ENCODE measurements around the gene DDX52. TPM values are rescaled to one million over a fixed set of nuclear protein-coding genes. Genes with fewer than 3 reads are reported as not detected.
"Not testable (repeated sequence)": the region's sequence is repeated elsewhere in the genome, so short reads cannot be mapped to it uniquely, and the experiment has no call there.

Gene DDX52
- total RNA-seq, 6 donors from 2014 or later: 9.0 to 24.9 (median 14.2) TPM

DNA sequence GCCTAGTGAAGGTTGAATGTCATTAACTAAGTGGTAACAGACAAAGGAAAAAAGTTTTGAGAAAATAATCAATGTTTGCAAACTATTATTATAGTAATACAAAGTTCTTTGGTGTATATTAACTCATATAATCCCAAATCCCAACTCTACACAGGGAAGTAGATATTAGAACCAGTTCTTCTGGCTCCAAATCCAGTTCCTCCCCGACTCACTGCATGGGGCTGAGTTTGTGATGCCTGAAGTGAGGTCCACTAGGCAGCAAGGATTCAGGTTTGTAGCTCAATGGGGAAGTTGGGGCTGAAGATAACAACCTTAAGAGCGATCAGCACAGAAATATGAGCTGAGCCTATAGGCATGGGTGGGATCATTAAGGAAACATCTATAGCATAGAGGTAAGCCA is 28.4 kb downstream of the DDX52 start:
- no peaks in the 10 kb centered on the region for H3K9me3 ChIP-seq
- TF ChIP-seq POLR2A (IDR thresholded peaks at IDR 0.05) (no peak), POLR2AphosphoS5 (IDR thresholded peaks at IDR 0.05) (no peak), EP300 (IDR thresholded peaks at IDR 0.05) (no peak)
- TF ChIP-seq, protein P1, sequence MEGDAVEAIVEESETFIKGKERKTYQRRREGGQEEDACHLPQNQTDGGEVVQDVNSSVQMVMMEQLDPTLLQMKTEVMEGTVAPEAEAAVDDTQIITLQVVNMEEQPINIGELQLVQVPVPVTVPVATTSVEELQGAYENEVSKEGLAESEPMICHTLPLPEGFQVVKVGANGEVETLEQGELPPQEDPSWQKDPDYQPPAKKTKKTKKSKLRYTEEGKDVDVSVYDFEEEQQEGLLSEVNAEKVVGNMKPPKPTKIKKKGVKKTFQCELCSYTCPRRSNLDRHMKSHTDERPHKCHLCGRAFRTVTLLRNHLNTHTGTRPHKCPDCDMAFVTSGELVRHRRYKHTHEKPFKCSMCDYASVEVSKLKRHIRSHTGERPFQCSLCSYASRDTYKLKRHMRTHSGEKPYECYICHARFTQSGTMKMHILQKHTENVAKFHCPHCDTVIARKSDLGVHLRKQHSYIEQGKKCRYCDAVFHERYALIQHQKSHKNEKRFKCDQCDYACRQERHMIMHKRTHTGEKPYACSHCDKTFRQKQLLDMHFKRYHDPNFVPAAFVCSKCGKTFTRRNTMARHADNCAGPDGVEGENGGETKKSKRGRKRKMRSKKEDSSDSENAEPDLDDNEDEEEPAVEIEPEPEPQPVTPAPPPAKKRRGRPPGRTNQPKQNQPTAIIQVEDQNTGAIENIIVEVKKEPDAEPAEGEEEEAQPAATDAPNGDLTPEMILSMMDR (IDR thresholded peaks at IDR 0.05): no peak
- no peak for DNase-seq
- WGBS, 2 donors: 92 to 95% methylated on average over 2 of the region's 2 CpGs
- peaks cover 2% of the 10 kb centered on the region in 4 donors for H3K4me1 ChIP-seq
- H3K36me3 ChIP-seq: peaks cover 15 to 67% (median 25%) of the 10 kb centered on the region in 4 donors
- no peak overlapping the region for H3K4me3 ChIP-seq
- no peak for ATAC-seq (ENCODE audit: low FRiP score in 2 of 2)
- H3K27ac ChIP-seq: no peak overlapping the region
- no peaks in the 10 kb centered on the region for H3K27me3 ChIP-seq

DNA sequence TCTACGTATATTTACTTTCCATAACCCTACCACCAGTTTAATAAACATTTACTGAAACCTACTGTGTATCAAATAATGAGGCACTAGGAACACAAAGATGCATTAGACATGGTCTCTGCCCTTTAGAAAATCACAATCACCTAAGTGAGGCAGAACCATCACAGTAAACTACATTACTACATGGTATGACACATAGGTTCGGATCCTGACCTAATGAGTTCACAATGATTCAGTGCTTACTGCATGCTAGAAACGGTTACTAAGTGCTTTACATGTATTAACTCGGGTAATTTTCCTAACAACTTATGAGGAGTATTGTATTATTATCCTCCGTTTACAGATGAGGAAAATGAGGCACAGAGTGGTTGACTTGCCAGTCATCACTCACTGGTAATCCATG is 28.9 kb downstream of the DDX52 start:
- no peaks in the 10 kb centered on the region for H3K27me3 ChIP-seq
- H3K4me3 ChIP-seq: no peak overlapping the region
- 91 to 96% methylated on average over 5 of the region's 5 CpGs for WGBS, 2 donors
- DNase-seq: no peak
- no peak for ATAC-seq (ENCODE audit: low FRiP score in 2 of 2)
- H3K27ac ChIP-seq: no peak overlapping the region
- H3K9me3 ChIP-seq: no peaks in the 10 kb centered on the region
- peaks cover 15 to 63% (median 24%) of the 10 kb centered on the region in 4 donors for H3K36me3 ChIP-seq
- H3K4me1 ChIP-seq: peaks cover 3 to 6% (median 5%) of the 10 kb centered on the region in 4 donors
- no peak for TF ChIP-seq EP300 (IDR thresholded peaks at IDR 0.05)
- TF ChIP-seq, protein P1 (IDR thresholded peaks at IDR 0.05): no peak
- no peak for TF ChIP-seq POLR2A (IDR thresholded peaks at IDR 0.05)
- no peak for TF ChIP-seq POLR2AphosphoS5 (IDR thresholded peaks at IDR 0.05)

DNA sequence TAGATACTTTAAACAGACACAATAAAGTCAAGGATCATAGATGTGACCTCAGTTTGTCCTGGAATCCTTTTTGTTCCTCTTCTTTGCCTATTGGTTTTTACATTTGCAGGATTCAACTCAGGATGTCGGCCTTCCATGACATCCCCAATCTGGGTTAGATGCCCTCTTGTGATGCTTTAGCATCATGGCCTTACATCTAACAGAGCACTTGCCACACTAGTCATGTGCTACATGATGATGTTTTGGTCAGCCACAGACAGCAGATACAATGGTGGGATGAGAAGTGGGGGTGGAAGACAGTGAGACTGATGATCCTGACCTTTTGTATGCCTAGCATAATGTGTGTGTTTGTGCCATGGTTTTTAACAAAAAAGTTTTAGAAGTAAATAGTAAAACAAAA is 32.3 kb downstream of the DDX52 start:
- no peak for TF ChIP-seq POLR2A (IDR thresholded peaks at IDR 0.05)
- no peak for TF ChIP-seq POLR2AphosphoS5 (IDR thresholded peaks at IDR 0.05)
- TF ChIP-seq, protein P1 (IDR thresholded peaks at IDR 0.05): no peak
- no peak for TF ChIP-seq EP300 (IDR thresholded peaks at IDR 0.05)
- peaks cover 14 to 28% (median 24%) of the 10 kb centered on the region in 4 donors for H3K4me1 ChIP-seq
- DNase-seq: no peak
- H3K27ac ChIP-seq: no peak overlapping the region
- WGBS, 2 donors: 90 to 100% methylated on average over 1 of the region's 1 CpG
- no peak overlapping the region for H3K4me3 ChIP-seq
- ATAC-seq (ENCODE audit: low FRiP score in 2 of 2): no peak
- peaks cover 6 to 30% (median 12%) of the 10 kb centered on the region in 4 donors for H3K36me3 ChIP-seq
- H3K27me3 ChIP-seq: no peaks in the 10 kb centered on the region
- no peaks in the 10 kb centered on the region for H3K9me3 ChIP-seq

DNA sequence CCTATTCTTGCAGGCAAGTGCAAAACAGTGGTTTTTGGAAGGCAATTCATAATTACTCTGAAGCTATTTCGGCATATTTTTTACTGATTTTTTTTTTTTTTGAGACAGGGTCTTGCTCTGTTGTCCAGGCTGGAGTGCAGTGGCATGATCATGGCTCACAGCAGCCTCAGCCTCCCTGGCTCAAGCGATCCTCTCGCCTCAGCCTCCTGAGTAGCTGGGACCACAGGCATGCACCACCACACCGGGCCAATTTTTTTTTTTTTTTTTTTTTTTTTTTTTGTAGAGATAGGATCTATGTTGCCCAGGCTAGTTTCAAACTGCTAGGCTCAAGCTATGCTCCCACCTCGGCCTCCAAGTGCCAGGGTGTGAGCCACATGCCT is 33.2 kb downstream of the DDX52 start:
- H3K4me3 ChIP-seq: peak overlapping the region in 3 of 4 donors; percentile 88 to 100 (median 93)
- WGBS, 2 donors: 86 to 100% methylated on average over 5 of the region's 5 CpGs
- DNase-seq; ATAC-seq (ENCODE audit: low FRiP score in 2 of 2); H3K9me3 ChIP-seq; H3K27me3 ChIP-seq: not testable (repeated sequence)
- peak overlapping the region; percentile 89 to 99 (median 93) for H3K27ac ChIP-seq
- H3K36me3 ChIP-seq: peaks cover 6 to 21% (median 7%) of the 10 kb centered on the region in 4 donors
- peaks cover 14 to 36% (median 31%) of the 10 kb centered on the region in 4 donors for H3K4me1 ChIP-seq

DNA sequence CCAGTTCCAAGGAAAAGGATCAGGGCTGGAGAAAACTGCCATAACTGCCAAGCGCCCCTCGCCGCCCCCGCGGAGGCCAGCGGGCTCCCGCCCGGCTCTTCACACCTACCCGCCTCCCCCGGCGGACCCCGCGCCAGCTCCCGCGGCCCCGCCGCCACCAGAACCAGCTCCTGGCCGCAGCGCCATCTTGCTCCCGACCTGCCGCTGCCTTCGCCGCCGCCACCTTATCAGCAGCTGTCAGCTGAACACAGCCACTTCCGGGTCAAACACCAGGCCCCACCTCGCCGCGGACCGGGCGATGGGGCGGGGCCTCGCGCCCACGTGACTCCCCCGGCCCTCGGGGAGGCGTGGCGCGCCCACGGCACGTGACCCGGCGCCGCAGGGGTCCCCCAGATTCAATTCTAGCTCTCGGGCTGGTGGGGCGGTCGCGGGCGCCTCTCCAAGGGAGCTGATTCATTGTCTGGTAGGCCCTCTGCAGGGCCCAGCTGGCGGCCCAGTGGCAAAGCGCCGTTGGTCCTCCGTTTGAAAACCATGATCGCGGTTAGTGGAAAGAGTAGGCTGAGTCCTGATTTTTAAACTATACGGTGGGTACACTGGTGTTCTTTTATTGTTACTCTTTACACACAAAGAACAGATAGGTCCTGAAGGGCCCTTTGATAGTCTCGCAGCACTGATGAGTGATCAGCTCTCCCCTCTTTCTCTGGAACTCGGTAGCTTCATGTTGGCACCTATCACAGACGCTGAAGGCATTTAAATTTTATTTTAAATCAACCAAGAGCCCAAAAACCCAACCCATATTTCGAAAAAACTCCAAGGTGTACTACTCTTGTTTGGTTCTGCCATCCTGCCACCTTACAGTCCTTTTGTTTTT is 33.8 kb downstream of the DDX52 start, which contains the start of gene SYNRG:
TSS of gene SYNRG (minus strand) at position 249 of the 871 bp plus-strand sequence. CDS start at position 186, 63 bp downstream.
- H3K27me3 ChIP-seq: no peaks in the 10 kb centered on the region
- TF ChIP-seq POLR2AphosphoS5 (IDR thresholded peaks at IDR 0.05) (peak; percentile 94 to 98), EP300 (IDR thresholded peaks at IDR 0.05) (peak in 1 of 4 donors; percentile 90), POLR2A (IDR thresholded peaks at IDR 0.05) (peak; percentile 49 to 93 (median 68))
- TF ChIP-seq, protein P1 (IDR thresholded peaks at IDR 0.05): peak; percentile 41 to 71 (median 59)
- WGBS, 2 donors: 3% methylated on average over 30 to 36 of the region's 60 CpGs
- DNase-seq (peak; percentile 97 to 99), ATAC-seq (ENCODE audit: low FRiP score in 2 of 2) (peak; percentile 98 to 100)
- H3K4me1 ChIP-seq: peaks cover 17 to 41% (median 32%) of the 10 kb centered on the region in 4 donors
- H3K36me3 ChIP-seq: peaks cover 6 to 14% (median 7%) of the 10 kb centered on the region in 4 donors
- H3K9me3 ChIP-seq: no peaks in the 10 kb centered on the region
- H3K4me3 ChIP-seq: peak within 1 kb of the TSS; percentile 88 to 100 (median 96)
- H3K27ac ChIP-seq: peak within 1 kb of the TSS; percentile 89 to 99 (median 93)
